NCI-H187 (cell line): ENCODE data around the gene PRM1.

ENCODE experiments used
- DNase-seq, 2 experiments: peaks; one replicate each; lab custom pipeline; 2025; lab: John Stamatoyannopoulos, UW

PRM1 gene

GRCh38 chr16:11280616-11281522 lies at the start of gene PRM1:
TSS of gene PRM1 (minus strand) at chr16:11281330. CDS start at chr16:11281238, 92 bp downstream.
- no peak for DNase-seq

- DNase-seq = no peak
Observed at GRCh38 chr16:11330526-11331237, 49.6 kb upstream of the PRM1 start.

- DNase-seq = no peak
Observed at GRCh38 chr16:11329891-11330290, 48.8 kb upstream of the PRM1 start.

GRCh38 chr16:11329071-11329491 lies 48.0 kb upstream of the PRM1 start:
- DNase-seq = no peak

GRCh38 chr16:11328172-11329070 lies 47.3 kb upstream of the PRM1 start:
- DNase-seq = no peak

- DNase-seq = no peak
Observed at GRCh38 chr16:11327277-11328171, 46.4 kb upstream of the PRM1 start.

- no peak for DNase-seq
Observed at GRCh38 chr16:11326737-11327276, 45.7 kb upstream of the PRM1 start.

- DNase-seq = no peak
Observed at GRCh38 chr16:11326084-11326736, 45.1 kb upstream of the PRM1 start.

GRCh38 chr16:11325404-11326083 lies 44.4 kb upstream of the PRM1 start:
- DNase-seq = no peak

- no peak for DNase-seq
Observed at GRCh38 chr16:11323551-11324336, 42.6 kb upstream of the PRM1 start.

- DNase-seq = no peak
Observed at GRCh38 chr16:11322823-11323222, 41.7 kb upstream of the PRM1 start.

GRCh38 chr16:11321662-11322061 lies 40.5 kb upstream of the PRM1 start:
- no peak for DNase-seq

GRCh38 chr16:11320170-11320569 lies 39.0 kb upstream of the PRM1 start:
- no peak for DNase-seq

GRCh38 chr16:11319529-11320146 lies 38.5 kb upstream of the PRM1 start:
- DNase-seq = no peak

GRCh38 chr16:11318817-11319216 lies 37.7 kb upstream of the PRM1 start:
- DNase-seq = no peak

GRCh38 chr16:11316331-11317015 lies 35.3 kb upstream of the PRM1 start:
- no peak for DNase-seq

GRCh38 chr16:11315510-11315909 lies 34.4 kb upstream of the PRM1 start:
- no peak for DNase-seq
